ENCODE measurements around the gene DTNA.

GRCh38 chr18:34787931-34788532, 77.9 kb downstream of the DTNA start:
- peak; percentile 75 to 85 (median 82) for TF ChIP-seq CTCF (IDR thresholded peaks at IDR 0.05)
- TF ChIP-seq POLR2A (IDR thresholded peaks at IDR 0.05) = no peak

Data from adrenal gland (tissue), 5 donors.